H9 (cell line): ENCODE data around the gene CCDC154. TPM values are rescaled to one million over a fixed set of nuclear protein-coding genes. Genes with fewer than 3 reads are reported as not detected.

Source experiments
- DNase-seq: peaks from one replicate; pipeline ENCODE4 v3.0.0-alpha.2; 2017
- H2AFZ ChIP-seq: one replicate; pipeline ENCODE4 v1.6.1; 2013; ENCODE audit warnings: mild to moderate bottlenecking, low read length, control low read depth, moderate library complexity
- H2AK5ac ChIP-seq: 2 replicates; pipeline ENCODE4 v1.6.1; 2013; ENCODE audit warnings: low read length, control low read depth, mixed read lengths; ENCODE audit not compliant: insufficient read length
- H2BK120ac ChIP-seq: one replicate; pipeline ENCODE4 v1.6.1; 2013; ENCODE audit warnings: low read depth, mild to moderate bottlenecking, low read length, control low read depth, inconsistent platforms; ENCODE audit not compliant: poor library complexity, severe bottlenecking
- H2BK12ac ChIP-seq: 2 replicates; pipeline ENCODE4 v1.6.1; 2013; ENCODE audit warnings: low read length, control low read depth, mixed read lengths, low read depth; ENCODE audit not compliant: insufficient read length
- H2BK15ac ChIP-seq: 2 replicates; pipeline ENCODE4 v1.6.1; 2013; ENCODE audit warnings: low read depth, low read length, control low read depth
- H2BK20ac ChIP-seq: one replicate; pipeline ENCODE4 v1.6.1; 2013; ENCODE audit warnings: low read depth, mild to moderate bottlenecking, low read length, control low read depth, inconsistent platforms; ENCODE audit not compliant: poor library complexity, severe bottlenecking
- H2BK5ac ChIP-seq: 2 replicates; pipeline ENCODE4 v1.6.1; 2013; ENCODE audit warnings: low read length, control low read depth, mixed read lengths; ENCODE audit not compliant: insufficient read length
- H3K14ac ChIP-seq: 2 replicates; pipeline ENCODE4 v1.6.1; 2013; ENCODE audit warnings: low read length, control low read depth; ENCODE audit not compliant: insufficient read depth
- H3K18ac ChIP-seq: 2 replicates; pipeline ENCODE4 v1.6.1; 2013; ENCODE audit warnings: low read depth, mild to moderate bottlenecking, mixed read lengths, low read length, control low read depth; ENCODE audit not compliant: insufficient read length
- H3K23ac ChIP-seq: 2 replicates; pipeline ENCODE4 v1.6.1; 2013; ENCODE audit warnings: low read length, control low read depth, mixed read lengths, low read depth; ENCODE audit not compliant: insufficient read length
- H3K23me2 ChIP-seq: 2 replicates; pipeline ENCODE4 v1.6.1; 2013; ENCODE audit warnings: low read depth, mild to moderate bottlenecking, mixed read lengths, low read length, control low read depth; ENCODE audit not compliant: insufficient read length, poor library complexity, severe bottlenecking
- H3K27ac ChIP-seq: 2 replicates; pipeline ENCODE4 v1.5.1; 2013; ENCODE audit warnings: low read length, control low read depth, mixed read lengths, low read depth; ENCODE audit not compliant: insufficient read length
- H3K27me3 ChIP-seq: 2 replicates; pipeline ENCODE4 v1.6.1; 2013; ENCODE audit warnings: low read length, control low read depth, inconsistent platforms; ENCODE audit not compliant: insufficient read depth
- H3K4ac ChIP-seq: 2 replicates; pipeline ENCODE4 v1.6.1; 2013; ENCODE audit warnings: low read depth, mild to moderate bottlenecking, control low read depth, inconsistent platforms, low read length, moderate library complexity
- H3K4me1 ChIP-seq: 2 replicates; pipeline ENCODE4 v1.6.1; 2013; ENCODE audit warnings: low read length, control low read depth, inconsistent platforms; ENCODE audit not compliant: insufficient read depth
- H3K4me2 ChIP-seq: 2 replicates; pipeline ENCODE4 v1.6.1; 2013; ENCODE audit warnings: low read length, control low read depth, mixed read lengths; ENCODE audit not compliant: insufficient read length, insufficient read depth
- H3K56ac ChIP-seq: 2 replicates; pipeline ENCODE4 v1.6.1; 2013; ENCODE audit warnings: low read depth, mild to moderate bottlenecking, mixed read lengths, low read length, control low read depth; ENCODE audit not compliant: insufficient read length
- H3K79me1 ChIP-seq: 2 replicates; pipeline ENCODE4 v1.6.1; 2013; ENCODE audit warnings: low read depth, mild to moderate bottlenecking, moderate library complexity, low read length, control low read depth, inconsistent platforms; ENCODE audit not compliant: insufficient read depth, poor library complexity, severe bottlenecking
- H3K79me2 ChIP-seq: 2 replicates; pipeline ENCODE4 v1.6.1; 2013; ENCODE audit warnings: low read length, control low read depth, inconsistent platforms; ENCODE audit not compliant: insufficient read depth
- H3K9ac ChIP-seq: 2 replicates; pipeline ENCODE4 v1.6.1; 2013; ENCODE audit warnings: low read length, control low read depth, mixed read lengths; ENCODE audit not compliant: insufficient read length; ENCODE audit errors: extremely low read depth
- H3K9me3 ChIP-seq: one replicate; pipeline ENCODE4 v1.6.1; 2013; ENCODE audit warnings: low read depth, low read length, inconsistent platforms; ENCODE audit not compliant: control insufficient read depth
- H3T11ph ChIP-seq: one replicate; pipeline ENCODE4 v1.6.1; 2013; ENCODE audit warnings: mild to moderate bottlenecking, low read length, control low read depth, inconsistent platforms
- H4K20me1 ChIP-seq: one replicate; pipeline ENCODE4 v1.6.1; 2013; ENCODE audit not compliant: control insufficient read depth, insufficient read length, insufficient read depth
- H4K5ac ChIP-seq: 2 replicates; pipeline ENCODE4 v1.6.1; 2013; ENCODE audit warnings: low read depth, mild to moderate bottlenecking, mixed read lengths, low read length, control low read depth; ENCODE audit not compliant: insufficient read length
- H4K8ac ChIP-seq: replicated peaks from 2 replicates; pipeline ENCODE4 v1.6.1; 2013; ENCODE audit warnings: low read length, control low read depth, mixed read lengths, low read depth; ENCODE audit not compliant: insufficient read length
- H4K91ac ChIP-seq: 2 replicates; pipeline ENCODE4 v1.6.1; 2013; ENCODE audit warnings: low read depth, mild to moderate bottlenecking, moderate library complexity, mixed read lengths, low read length, control low read depth; ENCODE audit not compliant: insufficient read length
- H3K27ac Mint-ChIP-seq, 3 experiments: 2 replicates in 2 of 3; 3 replicates in 1 of 3; pipeline ENCODE4 v1.8.0; 2020 to 2021; ENCODE audit warnings: mixed read lengths in 3 of 3, mild to moderate bottlenecking in 1 of 3, moderate library complexity in 1 of 3
- H3K27me3 Mint-ChIP-seq: 2 replicates; pipeline ENCODE4 v1.8.0; 2021; ENCODE audit warnings: low read depth, mild to moderate bottlenecking, moderate library complexity, mixed read lengths
- H3K36me3 Mint-ChIP-seq, 3 experiments: 2 replicates in 2 of 3; 3 replicates in 1 of 3; pipeline ENCODE4 v1.8.0; 2020 to 2021; ENCODE audit warnings: low read depth in 3 of 3, mixed read lengths in 3 of 3; ENCODE audit not compliant: insufficient read depth in 1 of 3
- H3K4me1 Mint-ChIP-seq, 2 experiments: 2 replicates each; pipeline ENCODE4 v1.8.0; 2020; ENCODE audit warnings: mixed read lengths in 2 of 2
- H3K4me3 Mint-ChIP-seq, 2 experiments: 2 replicates in 1 of 2; 3 replicates in 1 of 2; pipeline ENCODE4 v1.8.0; 2020 to 2021; ENCODE audit warnings: mild to moderate bottlenecking in 2 of 2, mixed read lengths in 2 of 2, moderate library complexity in 1 of 2
- H3K9me3 Mint-ChIP-seq, 2 experiments: 2 replicates in 1 of 2; 3 replicates in 1 of 2; pipeline ENCODE4 v1.8.0; 2020; ENCODE audit warnings: mild to moderate bottlenecking in 2 of 2, mixed read lengths in 2 of 2, moderate library complexity in 1 of 2
- WGBS: extraction: QIAGEN DNeasy Blood & Tissue Kit; methylation state at CpG from one replicate; pipeline ENCODE4 v1.1.7; 2013; ENCODE audit warnings: missing lambda C conversion rate, low lambda C conversion rate, mixed read lengths; ENCODE audit not compliant: insufficient read length; ENCODE audit errors: extremely low coverage; 5-methylcytosine and 5-hydroxymethylcytosine counted together
- total RNA-seq: library from RNA; stranded (reverse); gene quantifications from 2 replicates; pipeline ENCODE4 v1.2.1, GENCODE V29; 2021
- TF ChIP-seq, protein P1 (sequence below): fragments of 200-600 bp; sonication (generic); conservative IDR thresholded peaks from 3 replicates; pipeline ENCODE4 v1.8.0; 2021; ENCODE audit warnings: antibody characterized with exemption, mild to moderate bottlenecking

Gene CCDC154
- total RNA-seq, 1 experiment from 2014 or later: 1.3 TPM

DNA sequence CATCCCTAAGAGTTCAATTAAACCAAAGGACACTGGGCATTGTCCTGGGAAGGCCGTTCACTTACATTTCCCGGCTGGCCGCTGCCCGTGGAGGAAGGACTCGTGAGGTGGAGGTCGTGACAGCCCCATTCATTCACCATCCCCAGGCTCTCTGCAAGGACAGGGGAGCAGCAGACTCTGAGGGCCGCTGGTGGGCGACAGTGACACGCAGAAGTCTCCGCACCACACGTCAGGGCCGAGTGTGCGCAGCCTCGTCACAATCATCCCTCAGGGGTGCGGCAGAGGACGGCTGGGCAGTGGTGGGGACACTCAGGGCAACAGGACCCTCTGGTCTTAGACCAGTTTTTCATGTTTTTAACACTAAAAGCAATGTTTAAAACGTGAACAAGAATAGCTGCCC lies 51.5 kb downstream of the CCDC154 start:
- no peak overlapping the region for H3K4ac ChIP-seq
- no peak overlapping the region for H2BK20ac ChIP-seq
- no peaks in the 10 kb centered on the region for H3K27me3 ChIP-seq
- no peaks in the 10 kb centered on the region for H3K23me2 ChIP-seq
- H3K4me2 ChIP-seq: no peak overlapping the region
- H2BK120ac ChIP-seq: no peak overlapping the region
- no peak overlapping the region for H3K56ac ChIP-seq
- no peak overlapping the region for H2BK15ac ChIP-seq
- no peaks in the 10 kb centered on the region for H3K9me3 ChIP-seq
- Mint-ChIP-seq H3K9me3 (no peaks in the 10 kb centered on the region), H3K4me3 (no peak overlapping the region), H3K4me1 (no peaks in the 10 kb centered on the region), H3K27me3 (no peaks in the 10 kb centered on the region), H3K27ac (no peak overlapping the region), H3K36me3 (peaks cover 2 to 24% (median 23%) of the 10 kb centered on the region in 3 experiments; a peak in 4 of 7 replicates)
- no peak overlapping the region for H3T11ph ChIP-seq
- no peak overlapping the region for H2AK5ac ChIP-seq
- no peaks in the 10 kb centered on the region for H3K4me1 ChIP-seq
- H4K20me1 ChIP-seq: no peaks in the 10 kb centered on the region
- no peaks in the 10 kb centered on the region for H3K79me2 ChIP-seq
- H4K91ac ChIP-seq: no peak overlapping the region
- no peak overlapping the region for H4K5ac ChIP-seq
- H2BK5ac ChIP-seq: no peak overlapping the region
- H3K18ac ChIP-seq: no peak overlapping the region
- H4K8ac ChIP-seq: no peak overlapping the region
- no peak overlapping the region for H3K14ac ChIP-seq
- no peak for DNase-seq
- no CpG with 5 or more reads among the region's 17 CpGs for WGBS
- no peak overlapping the region for H3K23ac ChIP-seq
- H3K27ac ChIP-seq: no peak overlapping the region
- no peak overlapping the region for H3K9ac ChIP-seq
- H2BK12ac ChIP-seq: no peak overlapping the region
- TF ChIP-seq, protein P1, sequence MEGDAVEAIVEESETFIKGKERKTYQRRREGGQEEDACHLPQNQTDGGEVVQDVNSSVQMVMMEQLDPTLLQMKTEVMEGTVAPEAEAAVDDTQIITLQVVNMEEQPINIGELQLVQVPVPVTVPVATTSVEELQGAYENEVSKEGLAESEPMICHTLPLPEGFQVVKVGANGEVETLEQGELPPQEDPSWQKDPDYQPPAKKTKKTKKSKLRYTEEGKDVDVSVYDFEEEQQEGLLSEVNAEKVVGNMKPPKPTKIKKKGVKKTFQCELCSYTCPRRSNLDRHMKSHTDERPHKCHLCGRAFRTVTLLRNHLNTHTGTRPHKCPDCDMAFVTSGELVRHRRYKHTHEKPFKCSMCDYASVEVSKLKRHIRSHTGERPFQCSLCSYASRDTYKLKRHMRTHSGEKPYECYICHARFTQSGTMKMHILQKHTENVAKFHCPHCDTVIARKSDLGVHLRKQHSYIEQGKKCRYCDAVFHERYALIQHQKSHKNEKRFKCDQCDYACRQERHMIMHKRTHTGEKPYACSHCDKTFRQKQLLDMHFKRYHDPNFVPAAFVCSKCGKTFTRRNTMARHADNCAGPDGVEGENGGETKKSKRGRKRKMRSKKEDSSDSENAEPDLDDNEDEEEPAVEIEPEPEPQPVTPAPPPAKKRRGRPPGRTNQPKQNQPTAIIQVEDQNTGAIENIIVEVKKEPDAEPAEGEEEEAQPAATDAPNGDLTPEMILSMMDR: no peak
- H2AFZ ChIP-seq: no peak overlapping the region
- no peaks in the 10 kb centered on the region for H3K79me1 ChIP-seq
